ENCODE measurements around the gene PLEKHA4.

- TF ChIP-seq, protein P1, sequence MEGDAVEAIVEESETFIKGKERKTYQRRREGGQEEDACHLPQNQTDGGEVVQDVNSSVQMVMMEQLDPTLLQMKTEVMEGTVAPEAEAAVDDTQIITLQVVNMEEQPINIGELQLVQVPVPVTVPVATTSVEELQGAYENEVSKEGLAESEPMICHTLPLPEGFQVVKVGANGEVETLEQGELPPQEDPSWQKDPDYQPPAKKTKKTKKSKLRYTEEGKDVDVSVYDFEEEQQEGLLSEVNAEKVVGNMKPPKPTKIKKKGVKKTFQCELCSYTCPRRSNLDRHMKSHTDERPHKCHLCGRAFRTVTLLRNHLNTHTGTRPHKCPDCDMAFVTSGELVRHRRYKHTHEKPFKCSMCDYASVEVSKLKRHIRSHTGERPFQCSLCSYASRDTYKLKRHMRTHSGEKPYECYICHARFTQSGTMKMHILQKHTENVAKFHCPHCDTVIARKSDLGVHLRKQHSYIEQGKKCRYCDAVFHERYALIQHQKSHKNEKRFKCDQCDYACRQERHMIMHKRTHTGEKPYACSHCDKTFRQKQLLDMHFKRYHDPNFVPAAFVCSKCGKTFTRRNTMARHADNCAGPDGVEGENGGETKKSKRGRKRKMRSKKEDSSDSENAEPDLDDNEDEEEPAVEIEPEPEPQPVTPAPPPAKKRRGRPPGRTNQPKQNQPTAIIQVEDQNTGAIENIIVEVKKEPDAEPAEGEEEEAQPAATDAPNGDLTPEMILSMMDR (IDR thresholded peaks at IDR 0.05), result no peak
- no peak for TF ChIP-seq SIN3A (IDR thresholded peaks at IDR 0.05; ENCODE audit: borderline replicate concordance, insufficient read depth, low read depth, low read length)
Observed at GRCh38 chr19:48806818-48807589, 61.4 kb downstream of the PLEKHA4 start.
